ENCODE measurements around the gene MYT1.

The MYT1 gene

DNA sequence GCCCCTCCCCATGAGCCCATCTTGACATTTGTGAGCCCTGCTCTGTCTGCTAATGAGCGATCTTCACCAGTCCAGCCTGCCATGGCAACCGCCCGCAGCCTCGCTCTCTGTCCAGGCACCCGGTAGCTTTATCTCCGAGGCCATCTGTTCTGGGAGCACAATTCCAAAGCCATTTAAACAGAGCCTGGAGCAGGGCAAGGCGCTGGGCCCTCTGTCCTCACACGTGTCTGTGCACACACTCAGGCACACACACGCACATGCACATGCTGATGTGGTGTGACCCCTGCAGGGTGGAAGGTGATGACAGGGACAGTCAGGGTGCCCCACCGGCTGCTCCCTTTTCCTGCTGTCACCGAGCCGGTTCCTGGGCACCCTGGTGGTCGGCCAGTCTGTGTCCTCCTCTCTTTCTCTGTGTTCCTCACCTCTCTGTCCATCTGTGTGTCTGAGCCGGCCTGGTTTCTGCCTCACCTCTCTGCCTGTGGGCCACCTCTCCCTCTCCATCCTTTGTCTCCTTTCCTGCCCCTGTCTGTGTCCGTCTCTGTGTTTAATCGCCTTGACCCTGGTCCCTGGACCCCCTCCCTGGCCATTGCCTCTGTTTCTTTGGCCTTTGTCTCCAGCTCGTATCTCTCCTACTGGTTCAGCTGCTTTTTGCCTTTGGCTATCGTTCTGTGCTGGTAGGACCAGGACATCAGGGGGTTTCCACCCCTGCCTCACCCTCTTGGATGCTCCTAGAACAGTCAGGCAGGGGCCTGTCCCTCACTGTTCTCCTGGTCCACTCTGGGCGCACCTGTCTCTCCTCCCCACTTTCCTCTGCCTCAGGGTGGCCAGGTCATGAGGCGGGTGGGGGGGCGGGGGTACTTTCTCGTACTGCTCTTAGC is 8.8 kb upstream of the MYT1 start:
- no peak for DNase-seq

GRCh38 chr20:64156136-64156885 is 7.9 kb upstream of the MYT1 start:
- peak; percentile 79 for DNase-seq

DNA sequence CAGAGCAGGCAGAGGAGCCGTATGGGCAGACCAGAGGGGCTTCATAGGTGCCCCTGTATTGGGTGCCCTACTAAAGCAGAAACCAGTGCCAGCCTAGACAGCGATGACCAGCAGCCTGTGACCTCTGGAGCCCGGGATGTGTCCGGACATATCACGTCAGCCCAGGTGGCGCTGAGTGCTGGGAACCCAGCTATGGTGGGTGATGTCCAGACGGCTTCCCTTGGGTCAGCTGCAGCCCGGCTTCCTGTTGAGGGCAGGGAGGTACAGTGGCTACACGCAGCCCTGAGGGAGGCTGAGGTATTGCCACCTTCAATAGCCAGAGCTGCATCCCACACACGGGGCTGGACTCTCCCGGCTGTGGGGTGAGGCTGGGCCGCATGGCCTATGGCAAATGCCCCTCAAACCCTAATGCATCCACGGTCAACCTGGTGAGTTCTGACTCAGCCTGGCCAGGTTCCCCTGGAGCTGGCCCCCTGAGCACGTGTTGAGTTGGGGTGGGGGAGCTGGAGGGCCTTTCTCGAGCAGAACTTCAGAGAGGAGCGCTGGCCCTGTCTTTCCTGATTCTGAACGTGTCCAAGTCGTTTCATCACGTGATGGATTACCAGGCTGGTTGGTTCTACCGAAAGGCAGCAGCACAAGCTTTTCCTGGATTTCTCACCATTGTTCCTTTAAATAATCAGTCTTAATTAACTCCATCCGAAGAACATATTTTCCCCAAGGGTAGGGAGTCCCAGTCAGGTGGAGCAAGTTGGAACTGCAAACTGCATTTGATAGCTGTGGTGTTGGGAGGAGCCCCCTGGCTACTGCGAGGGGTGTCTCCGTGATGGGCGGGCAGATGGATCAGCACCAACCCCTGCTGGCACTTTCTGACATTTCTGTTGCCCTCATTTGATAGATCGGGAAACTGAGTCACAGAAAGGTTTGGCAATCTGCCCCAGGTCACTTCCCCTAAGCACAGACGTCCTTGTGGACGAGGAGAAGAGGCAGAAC is 7.1 kb upstream of the MYT1 start:
- DNase-seq = no peak

GRCh38 chr20:64157878-64158277 is 6.4 kb upstream of the MYT1 start:
- no peak for DNase-seq

DNA sequence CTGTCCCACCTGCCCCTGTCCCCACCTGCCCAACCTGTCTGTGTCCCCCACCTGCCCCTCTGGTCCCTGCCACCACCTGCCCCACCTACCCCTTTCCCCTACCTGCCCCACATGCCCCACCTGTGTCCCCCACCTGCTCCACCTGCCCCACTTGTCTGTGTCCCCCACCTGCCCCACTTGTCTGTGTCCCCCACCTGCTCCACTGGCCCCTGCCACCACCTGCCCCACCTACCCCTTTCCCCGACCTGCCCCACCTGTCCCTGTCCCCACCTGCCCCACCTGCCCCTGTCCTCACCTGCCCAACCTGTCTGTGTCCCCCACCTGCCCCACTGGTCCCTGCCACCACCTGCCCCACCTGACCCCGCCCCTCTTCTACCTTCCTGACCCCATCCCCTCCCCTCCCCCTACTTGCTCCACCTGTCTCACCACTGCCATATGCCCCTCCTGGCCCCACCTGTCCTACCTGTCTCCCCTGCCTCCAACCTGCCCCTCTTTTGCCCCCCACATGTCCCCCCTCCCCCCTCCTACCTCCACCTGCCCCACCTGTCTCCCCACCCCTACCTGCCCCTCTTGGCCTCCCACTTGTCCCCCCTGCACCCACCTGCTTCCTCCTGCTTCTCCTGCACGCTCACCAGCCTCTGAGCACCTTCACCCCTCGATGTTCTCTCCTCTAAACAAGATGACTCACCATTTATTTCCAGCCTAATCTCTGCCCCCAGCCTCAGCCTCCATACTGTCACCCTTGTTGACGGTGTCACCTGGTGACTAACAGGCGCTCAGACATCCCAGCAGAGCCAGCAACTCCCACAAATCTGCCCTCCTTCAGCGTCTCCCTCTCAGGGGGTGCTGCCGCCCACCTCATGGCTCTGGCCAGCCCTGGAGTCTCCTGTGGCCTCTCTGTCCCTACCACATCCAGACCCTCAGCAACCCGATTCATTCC is 5.6 kb upstream of the MYT1 start:
- DNase-seq = no peak

GRCh38 chr20:64159286-64159680 is 5.0 kb upstream of the MYT1 start:
- no peak for DNase-seq

- DNase-seq = no peak
These were observed 4.5 kb upstream of the MYT1 start for GRCh38 chr20:64159711-64160110.

- no peak for DNase-seq
These were observed 4.1 kb upstream of the MYT1 start for GRCh38 chr20:64160118-64160517.

DNA sequence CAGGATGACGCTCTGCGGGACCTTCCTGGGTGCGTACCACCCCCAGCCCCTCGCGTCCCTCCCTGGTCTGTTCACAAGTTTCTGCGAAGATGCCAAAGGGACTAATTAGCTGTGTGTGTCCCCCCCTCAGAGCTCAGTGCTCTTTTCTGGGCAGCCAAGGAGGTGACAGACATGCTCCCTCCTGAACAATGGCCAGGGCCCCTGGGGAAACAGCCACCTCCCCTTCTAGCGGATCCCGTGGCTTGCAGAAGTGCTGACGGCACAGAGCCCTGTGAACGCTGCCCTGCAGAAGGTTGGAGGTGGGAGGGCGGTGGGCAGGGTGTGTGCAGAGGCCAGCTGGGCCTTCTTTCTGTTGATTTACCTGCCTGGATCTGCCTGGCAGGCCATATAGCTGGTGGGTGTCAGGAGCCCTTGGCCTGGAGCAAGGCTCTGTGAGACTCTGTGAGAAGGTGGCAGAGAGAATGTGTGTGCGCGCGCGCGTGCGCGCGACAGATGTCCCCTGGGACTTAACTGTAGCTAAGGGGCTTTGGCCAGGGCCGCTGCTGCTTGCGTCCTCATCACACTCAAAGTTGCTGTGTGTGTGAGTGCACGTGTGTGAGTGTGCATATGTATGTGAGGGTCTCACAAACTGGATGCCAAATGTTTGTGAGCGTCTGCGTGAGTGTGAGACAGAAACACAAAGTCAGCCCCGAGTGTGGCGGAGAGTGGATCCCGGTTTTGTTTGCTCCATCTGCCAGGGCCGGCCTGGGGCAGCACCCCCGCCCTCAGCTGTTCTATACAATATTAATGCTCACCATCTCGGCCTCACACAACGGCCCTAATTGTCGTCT is 3.5 kb upstream of the MYT1 start:
- DNase-seq = peak; percentile 65

- DNase-seq = no peak
These were observed 2.7 kb upstream of the MYT1 start for GRCh38 chr20:64161356-64162238.

GRCh38 chr20:64162239-64162910 is 1.9 kb upstream of the MYT1 start:
- DNase-seq = no peak

- no peak for DNase-seq
These were observed 503 bp upstream of the MYT1 start for GRCh38 chr20:64163776-64164122.

DNA sequence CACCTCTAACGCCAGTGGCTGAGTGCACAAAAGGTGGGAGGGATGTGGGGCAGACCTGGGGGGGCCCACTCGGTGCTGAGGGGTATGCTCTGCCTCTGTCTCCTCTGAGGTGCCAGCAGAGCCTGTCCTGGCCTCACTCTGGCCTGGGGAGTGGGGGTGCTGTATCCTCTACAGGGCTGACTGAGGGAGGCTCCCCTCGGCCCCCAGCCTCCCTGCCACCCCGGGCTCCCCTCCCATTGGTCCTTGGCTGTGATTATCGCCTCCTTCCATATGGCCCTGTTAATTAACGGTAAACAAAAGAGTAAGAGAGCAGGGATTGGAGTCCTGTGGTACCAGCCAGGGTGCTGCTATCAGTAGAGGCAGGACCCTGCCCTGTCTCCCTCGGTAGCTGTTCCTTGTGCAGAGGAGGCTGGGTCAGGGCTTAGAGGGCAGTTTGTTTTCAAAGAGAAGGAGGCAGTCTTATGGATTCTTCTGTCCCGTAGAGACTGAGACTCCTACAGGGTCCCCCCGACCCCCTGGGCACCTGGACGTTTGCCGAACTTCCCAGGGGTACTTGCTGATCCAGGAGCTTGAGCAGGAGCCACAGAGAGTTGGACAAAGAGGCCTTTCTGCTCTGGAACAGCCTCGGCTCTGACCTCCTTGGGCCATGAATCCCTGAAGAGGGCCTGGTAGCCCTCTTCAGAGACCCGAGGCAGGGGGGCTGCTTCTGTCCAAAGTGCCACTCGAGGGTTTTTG is 1.8 kb downstream of the MYT1 start:
- no peak for DNase-seq

DNA sequence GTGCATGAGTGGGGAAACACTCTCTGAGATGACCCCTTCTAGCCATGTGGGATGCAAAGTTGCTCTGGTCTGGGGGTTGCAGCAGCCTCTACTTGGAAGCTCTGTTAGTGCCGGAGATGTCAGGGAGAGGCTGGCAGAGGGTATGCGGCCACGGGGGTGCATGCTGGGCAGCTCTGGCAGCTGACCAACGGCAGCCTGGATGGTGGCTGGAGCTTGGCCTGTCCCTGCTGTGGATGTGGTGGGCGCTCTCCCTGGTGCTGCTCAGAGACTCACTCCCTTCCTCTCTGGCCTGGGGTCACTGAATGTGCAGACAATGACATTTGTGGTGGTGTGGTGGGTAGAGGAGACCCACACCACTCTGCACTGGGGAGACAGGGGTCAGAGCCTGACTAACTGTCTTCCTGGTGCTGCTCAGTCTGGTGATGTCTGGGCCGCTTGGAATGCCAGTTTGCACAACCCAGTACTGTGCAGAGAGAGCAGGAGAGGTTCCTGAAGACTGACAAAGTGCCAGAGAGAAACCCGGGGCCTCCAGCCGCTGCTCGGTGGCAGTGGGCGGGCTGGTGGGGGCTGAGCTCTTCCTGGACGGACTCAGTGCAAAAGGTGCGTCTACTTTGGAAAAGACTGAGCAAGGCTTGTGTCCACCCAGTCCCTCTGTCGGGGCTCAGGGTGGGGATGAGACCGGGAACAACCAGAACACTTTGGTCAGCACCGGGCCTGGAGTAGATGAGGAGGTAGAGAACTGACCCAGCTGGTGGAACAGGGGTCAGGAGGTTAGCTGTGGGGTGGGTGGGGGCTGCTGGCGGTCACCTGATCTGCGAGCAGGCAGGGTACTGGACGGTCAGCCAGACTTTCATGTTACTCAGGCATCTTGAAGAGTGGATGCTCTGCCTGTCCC is 2.7 kb downstream of the MYT1 start:
- DNase-seq = no peak

DNA sequence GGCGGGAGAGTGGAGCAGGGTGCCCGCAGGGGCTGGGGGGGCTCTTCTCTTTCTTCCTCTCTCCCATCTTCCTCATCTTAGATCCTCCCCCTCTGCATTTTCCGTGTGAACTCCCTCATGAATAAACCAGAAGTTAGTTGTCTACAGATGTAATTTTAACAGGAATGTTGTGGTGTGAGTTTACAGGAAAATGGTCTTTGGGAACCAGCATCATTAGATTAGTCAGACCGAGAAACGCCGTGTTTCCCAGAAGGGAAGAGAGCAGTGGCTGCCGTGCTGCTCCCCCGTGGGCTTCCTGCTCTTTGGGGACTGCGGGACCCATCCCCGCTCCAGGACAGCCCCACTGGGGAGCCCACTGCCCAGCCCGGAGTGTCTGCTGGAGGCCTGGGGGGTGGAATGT is 3.4 kb downstream of the MYT1 start:
- DNase-seq = no peak

- no peak for DNase-seq
These were observed 4.3 kb downstream of the MYT1 start for GRCh38 chr20:64168381-64169090.

DNA sequence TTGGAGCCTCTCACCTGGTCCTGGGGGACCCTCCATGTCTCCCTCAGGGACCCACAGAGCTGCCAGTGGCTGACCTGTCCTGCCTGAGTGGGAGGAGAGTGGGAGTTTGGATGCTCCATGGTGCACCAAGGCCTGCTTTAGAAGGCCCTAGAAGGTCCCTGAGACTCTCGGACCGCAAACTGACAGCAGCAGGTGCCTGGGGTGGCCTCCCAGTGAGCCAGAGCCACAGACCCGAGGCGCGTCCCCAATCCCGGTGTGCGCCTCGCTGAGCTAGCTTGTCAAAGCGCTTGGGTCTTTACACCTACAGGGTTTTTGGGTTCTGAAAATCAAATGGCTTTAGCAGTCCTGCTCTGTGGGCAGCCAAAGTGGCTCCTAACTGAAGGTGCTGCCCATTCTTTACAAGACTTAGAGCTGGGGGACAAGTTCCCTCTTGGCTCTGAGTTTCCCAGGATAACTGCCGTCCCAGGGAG is 4.9 kb downstream of the MYT1 start:
- no peak for DNase-seq

Data from NCI-H2107 (cell line).